ENCODE measurements around the gene SCAP.

SCAP gene

GRCh38 chr3:47503033-47503432 is 27.3 kb upstream of the SCAP start:
- Histone ChIP-seq H3K9me3 (no peaks in the 10 kb centered on the region), H3K36me3 (peaks cover 8% of the 10 kb centered on the region), H3K4me3 (ENCODE audit: low read depth, low read length) (no peak overlapping the region), H3K27me3 (no peaks in the 10 kb centered on the region), H3K4me1 (no peaks in the 10 kb centered on the region)
- TF ChIP-seq CTCF (IDR thresholded peaks at IDR 0.05; ENCODE audit: low read depth, low read length) = no peak
- DNase-seq = no peak

GRCh38 chr3:47496892-47497291 is 21.2 kb upstream of the SCAP start:
- H3K9me3 ChIP-seq = no peaks in the 10 kb centered on the region
- H3K36me3 ChIP-seq = peaks cover 4% of the 10 kb centered on the region; the same call in 1 of the 2 replicates
- TF ChIP-seq CTCF (IDR thresholded peaks at IDR 0.05; ENCODE audit: low read depth, low read length) = no peak
- no peaks in the 10 kb centered on the region for H3K27me3 ChIP-seq
- H3K4me3 ChIP-seq (ENCODE audit: low read depth, low read length) = no peak overlapping the region
- H3K4me1 ChIP-seq = no peaks in the 10 kb centered on the region
- no peak for DNase-seq

GRCh38 chr3:47495886-47496285 is 20.1 kb upstream of the SCAP start:
- H3K9me3 ChIP-seq = no peaks in the 10 kb centered on the region
- TF ChIP-seq CTCF (IDR thresholded peaks at IDR 0.05; ENCODE audit: low read depth, low read length) = no peak
- no peak for DNase-seq
- H3K4me3 ChIP-seq (ENCODE audit: low read depth, low read length) = no peak overlapping the region
- H3K27me3 ChIP-seq = no peaks in the 10 kb centered on the region
- H3K4me1 ChIP-seq = no peaks in the 10 kb centered on the region
- peaks cover 4% of the 10 kb centered on the region; the same call in 1 of the 2 replicates for H3K36me3 ChIP-seq

GRCh38 chr3:47495111-47495510 is 19.4 kb upstream of the SCAP start:
- H3K4me1 ChIP-seq = no peaks in the 10 kb centered on the region
- H3K9me3 ChIP-seq = no peaks in the 10 kb centered on the region
- no peak overlapping the region for H3K4me3 ChIP-seq (ENCODE audit: low read depth, low read length)
- H3K36me3 ChIP-seq = peaks cover 4% of the 10 kb centered on the region; the same call in 1 of the 2 replicates
- no peak for TF ChIP-seq CTCF (IDR thresholded peaks at IDR 0.05; ENCODE audit: low read depth, low read length)
- no peaks in the 10 kb centered on the region for H3K27me3 ChIP-seq
- no peak for DNase-seq

- Histone ChIP-seq H3K4me3 (ENCODE audit: low read depth, low read length) (no peak overlapping the region), H3K4me1 (no peaks in the 10 kb centered on the region), H3K36me3 (no peaks in the 10 kb centered on the region), H3K9me3 (no peaks in the 10 kb centered on the region), H3K27me3 (no peaks in the 10 kb centered on the region)
- TF ChIP-seq CTCF (IDR thresholded peaks at IDR 0.05; ENCODE audit: low read depth, low read length) = no peak
- no peak for DNase-seq
Observed at GRCh38 chr3:47491777-47492176, 16.0 kb upstream of the SCAP start.

- DNase-seq = no peak
- Histone ChIP-seq H3K9me3 (no peaks in the 10 kb centered on the region), H3K36me3 (no peaks in the 10 kb centered on the region), H3K4me1 (no peaks in the 10 kb centered on the region), H3K4me3 (ENCODE audit: low read depth, low read length) (no peak overlapping the region), H3K27me3 (no peaks in the 10 kb centered on the region)
- TF ChIP-seq CTCF (IDR thresholded peaks at IDR 0.05; ENCODE audit: low read depth, low read length) = no peak
Observed at GRCh38 chr3:47491186-47491585, 15.4 kb upstream of the SCAP start.

All from BE2C (cell line).